Astrocyte (in vitro differentiated cells and primary cell): Measurements from ENCODE around the gene DNASE1L2. TPM values are rescaled to one million over a fixed set of nuclear protein-coding genes. Genes with fewer than 3 reads are reported as not detected.
A peak's percentile ranks its signal among the peaks of the same experiment; 100 is the strongest.

Experiments used
- DNase-seq: peaks from one replicate; pipeline ENCODE4 v3.0.0-alpha.2; 2010; ENCODE audit warnings: low read depth
- FAIRE-seq: peaks from 2 replicates; lab custom pipeline; 2011; peaks lifted over from hg19 to GRCh38; lab: Jason Lieb, UNC
- H2AFZ ChIP-seq: 2 replicates; pipeline ENCODE4 v1.6.0; 2012; ENCODE audit warnings: low read depth, low read length, inconsistent platforms
- H3K27ac ChIP-seq: 2 replicates; pipeline ENCODE4 v1.5.1; 2011; ENCODE audit warnings: low read depth, low read length, inconsistent platforms
- H3K27me3 ChIP-seq: 2 replicates; pipeline ENCODE4 v1.6.0; 2011; ENCODE audit warnings: low read length, inconsistent platforms; ENCODE audit not compliant: insufficient read depth
- H3K36me3 ChIP-seq: 2 replicates; pipeline ENCODE4 v1.5.1; 2011; ENCODE audit warnings: low read length, inconsistent platforms; ENCODE audit not compliant: insufficient read depth
- H3K4me1 ChIP-seq: 2 replicates; pipeline ENCODE4 v1.5.1; 2011; ENCODE audit warnings: low read length, inconsistent platforms; ENCODE audit not compliant: insufficient read depth
- H3K4me2 ChIP-seq: 2 replicates; pipeline ENCODE4 v1.6.0; 2012; ENCODE audit warnings: low read length, inconsistent platforms
- H3K4me3 ChIP-seq: 2 replicates; pipeline ENCODE4 v1.5.1; 2011; ENCODE audit warnings: low read depth, mild to moderate bottlenecking, low read length, inconsistent platforms; ENCODE audit not compliant: insufficient read depth
- H3K79me2 ChIP-seq: 2 replicates; pipeline ENCODE4 v1.6.0; 2012; ENCODE audit warnings: mild to moderate bottlenecking, low read length, inconsistent platforms; ENCODE audit not compliant: insufficient read depth
- H3K9ac ChIP-seq: 2 replicates; pipeline ENCODE4 v1.6.0; 2012; ENCODE audit warnings: mild to moderate bottlenecking, low read length, inconsistent platforms
- H3K9me3 ChIP-seq: 2 replicates; pipeline ENCODE4 v1.5.1; 2012; ENCODE audit warnings: low read depth, mild to moderate bottlenecking, low read length, inconsistent platforms; ENCODE audit not compliant: insufficient read depth
- H4K20me1 ChIP-seq: 2 replicates; pipeline ENCODE4 v1.6.0; 2012; ENCODE audit warnings: low read length, inconsistent platforms; ENCODE audit not compliant: insufficient read depth
- H3K27ac Mint-ChIP-seq: one replicate; pipeline ENCODE4 v1.8.0; 2021; ENCODE audit warnings: mild to moderate bottlenecking, mixed read lengths; ENCODE audit not compliant: unreplicated experiment
- H3K27me3 Mint-ChIP-seq: one replicate; pipeline ENCODE4 v1.8.0; 2021; ENCODE audit warnings: low read depth, mixed read lengths; ENCODE audit not compliant: unreplicated experiment
- H3K36me3 Mint-ChIP-seq: one replicate; pipeline ENCODE4 v1.8.0; 2021; ENCODE audit warnings: low read depth, mixed read lengths; ENCODE audit not compliant: unreplicated experiment
- H3K4me1 Mint-ChIP-seq: one replicate; pipeline ENCODE4 v1.8.0; 2021; ENCODE audit warnings: low read depth, mixed read lengths; ENCODE audit not compliant: unreplicated experiment
- H3K4me3 Mint-ChIP-seq: one replicate; pipeline ENCODE4 v1.8.0; 2021; ENCODE audit warnings: mild to moderate bottlenecking, moderate library complexity, mixed read lengths; ENCODE audit not compliant: unreplicated experiment
- H3K9me3 Mint-ChIP-seq: one replicate; pipeline ENCODE4 v1.8.0; 2021; ENCODE audit warnings: mild to moderate bottlenecking, mixed read lengths; ENCODE audit not compliant: unreplicated experiment
- CTCF ChIP-seq: IDR thresholded peaks from 2 replicates; pipeline ENCODE4 v1.5.1; 2011; ENCODE audit warnings: low read depth, mild to moderate bottlenecking, inconsistent platforms, low read length, moderate library complexity; ENCODE audit not compliant: insufficient read depth
- EZH2 ChIP-seq: IDR thresholded peaks from 2 replicates; pipeline ENCODE4 v1.6.1; 2012; ENCODE audit warnings: mild to moderate bottlenecking, low read length, inconsistent platforms; ENCODE audit not compliant: insufficient read depth
- total RNA-seq: library from RNA; stranded (reverse); gene quantifications from 2 replicates; pipeline ENCODE4 v1.2.1, GENCODE V29; 2021

Gene DNASE1L2
- total RNA-seq, 1 donor from 2014 or later, result 1.3 TPM

GRCh38 chr16:2213817-2214718, 22.2 kb upstream of the DNASE1L2 start:
- H4K20me1 ChIP-seq, result peaks cover 30% of the 10 kb centered on the region
- peaks cover 29% of the 10 kb centered on the region for H3K79me2 ChIP-seq
- Mint-ChIP-seq H3K9me3 (no peaks in the 10 kb centered on the region), H3K4me3 (peak overlapping the region; percentile 87), H3K27ac (no peak overlapping the region), H3K27me3 (no peaks in the 10 kb centered on the region), H3K36me3 (no peaks in the 10 kb centered on the region), H3K4me1 (peaks cover 12% of the 10 kb centered on the region)
- peak overlapping the region; percentile 72 for H3K4me3 ChIP-seq
- TF ChIP-seq CTCF (no peak), EZH2 (no peak)
- H3K9me3 ChIP-seq, result no peaks in the 10 kb centered on the region
- H3K36me3 ChIP-seq, result no peaks in the 10 kb centered on the region
- peak overlapping the region; percentile 66 for H3K27ac ChIP-seq
- peaks cover 19% of the 10 kb centered on the region for H3K4me1 ChIP-seq
- H3K9ac ChIP-seq, result peak overlapping the region; percentile 84
- H3K4me2 ChIP-seq, result peak overlapping the region; percentile 85
- DNase-seq (no peak), FAIRE-seq (no peak)
- H2AFZ ChIP-seq, result peak overlapping the region; percentile 73
- no peaks in the 10 kb centered on the region for H3K27me3 ChIP-seq

- H3K36me3 Mint-ChIP-seq, result no peaks in the 10 kb centered on the region
- H3K4me3 ChIP-seq, result peak within 1 kb of the TSS; percentile 89
- peaks cover 19% of the 10 kb centered on the region for H3K4me1 ChIP-seq
- no peaks in the 10 kb centered on the region for H3K27me3 Mint-ChIP-seq
- H3K27ac ChIP-seq, result peak within 1 kb of the TSS; percentile 92
- H4K20me1 ChIP-seq, result peaks cover 30% of the 10 kb centered on the region
- peaks cover 29% of the 10 kb centered on the region for H3K79me2 ChIP-seq
- peak within 1 kb of the TSS; percentile 99 for H3K4me2 ChIP-seq
- peak within 1 kb of the TSS; percentile 96 for H2AFZ ChIP-seq
- no peaks in the 10 kb centered on the region for H3K9me3 ChIP-seq
- H3K9me3 Mint-ChIP-seq, result no peaks in the 10 kb centered on the region
- H3K27ac Mint-ChIP-seq, result peak within 1 kb of the TSS; percentile 81
- H3K4me1 Mint-ChIP-seq, result peaks cover 12% of the 10 kb centered on the region
- peak within 1 kb of the TSS; percentile 87 for H3K4me3 Mint-ChIP-seq
- no peaks in the 10 kb centered on the region for H3K36me3 ChIP-seq
- no peaks in the 10 kb centered on the region for H3K27me3 ChIP-seq
- H3K9ac ChIP-seq, result peak within 1 kb of the TSS; percentile 90
- DNase-seq (no peak), FAIRE-seq (no peak)
- no peak for TF ChIP-seq EZH2
- no peak for TF ChIP-seq CTCF
Measured at GRCh38 chr16:2214719-2214968, 21.6 kb upstream of the DNASE1L2 start, which contains the start of gene PGP. TSS of gene PGP (minus strand) at chr16:2214840. CDS start at chr16:2214777, 63 bp downstream.

DNA sequence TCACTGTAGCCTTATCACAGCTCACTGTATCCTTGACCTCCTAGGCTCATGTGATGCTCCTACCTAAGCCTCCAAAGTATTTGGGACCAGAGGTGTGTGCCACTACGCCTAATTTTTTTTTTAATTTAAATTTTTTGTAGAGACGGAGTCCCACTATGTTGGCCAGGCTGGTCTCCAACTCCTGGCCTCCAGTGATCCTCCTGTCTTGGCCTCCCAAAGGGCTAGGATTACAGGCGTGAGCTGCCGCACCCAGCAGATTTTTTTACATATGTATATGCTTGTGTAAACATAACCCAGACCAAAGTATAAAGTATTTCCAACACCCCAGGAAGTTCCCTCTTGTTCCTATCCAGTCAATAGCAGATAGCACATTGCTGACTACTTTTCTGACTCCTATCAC, 19.9 kb upstream of the DNASE1L2 start:
- H3K4me1 ChIP-seq, result peaks cover 19% of the 10 kb centered on the region
- Mint-ChIP-seq H3K27me3 (no peaks in the 10 kb centered on the region), H3K9me3 (no peaks in the 10 kb centered on the region), H3K27ac (peak overlapping the region; percentile 26), H3K36me3 (no peaks in the 10 kb centered on the region), H3K4me1 (peaks cover 12% of the 10 kb centered on the region), H3K4me3 (peak overlapping the region; percentile 87)
- H3K27me3 ChIP-seq, result no peaks in the 10 kb centered on the region
- H3K4me2 ChIP-seq, result no peak overlapping the region
- no peak overlapping the region for H2AFZ ChIP-seq
- DNase-seq (no peak), FAIRE-seq (no peak)
- TF ChIP-seq EZH2 (no peak), CTCF (no peak)
- peaks cover 29% of the 10 kb centered on the region for H3K79me2 ChIP-seq
- no peak overlapping the region for H3K27ac ChIP-seq
- H3K4me3 ChIP-seq, result no peak overlapping the region
- no peaks in the 10 kb centered on the region for H3K36me3 ChIP-seq
- peaks cover 19% of the 10 kb centered on the region for H4K20me1 ChIP-seq
- no peak overlapping the region for H3K9ac ChIP-seq
- no peaks in the 10 kb centered on the region for H3K9me3 ChIP-seq
